Measurements from ENCODE around the gene SFN.

The SFN gene

GRCh38 chr1:26911399-26912146, 48.6 kb downstream of the SFN start:
- DNase-seq (ENCODE audit: low read depth): no peak

GRCh38 chr1:26912147-26912490, 49.2 kb downstream of the SFN start:
- no peak for DNase-seq (ENCODE audit: low read depth)

GRCh38 chr1:26913389-26913753, 50.4 kb downstream of the SFN start:
- no peak for DNase-seq (ENCODE audit: low read depth)

All from CMK (cell line).